Tibial nerve (tissue), 4 donors: ENCODE results near the gene NTMT2. TPM values are rescaled to one million over a fixed set of nuclear protein-coding genes. Genes with fewer than 3 reads are reported as not detected.

Source experiments
- DNase-seq, 2 donors: peaks; one replicate each; pipeline ENCODE4 v3.0.0-alpha.2; 2019; ENCODE audit warnings: low spot score in 2 of 2
- H3K27ac ChIP-seq, 4 donors: fragments of 200-600 bp; sonication (generic) in 3 of 4; one replicate each; pipeline ENCODE4 v1.5.1; 2017 to 2019; ENCODE audit warnings: mild to moderate bottlenecking in 1 of 4
- H3K27me3 ChIP-seq, 2 donors: fragments of 200-600 bp; sonication (generic) in 1 of 2; one replicate each; pipeline versions ENCODE4 v1.5.1 to v1.6.0; 2017 to 2019
- H3K36me3 ChIP-seq, 3 donors: fragments of 200-600 bp; sonication (generic); one replicate each; pipeline ENCODE4 v1.5.1; 2018 to 2019
- H3K4me1 ChIP-seq, 4 donors: fragments of 200-600 bp; sonication (generic) in 3 of 4; one replicate each; pipeline ENCODE4 v1.5.1; 2017 to 2019
- H3K4me3 ChIP-seq, 4 donors: fragments of 200-600 bp; sonication (generic) in 3 of 4; one replicate each; pipeline ENCODE4 v1.5.1; 2017 to 2019; ENCODE audit warnings: mild to moderate bottlenecking in 1 of 4, moderate library complexity in 1 of 4
- H3K9me3 ChIP-seq, 4 donors: fragments of 200-600 bp; sonication (generic) in 3 of 4; one replicate each; pipeline ENCODE4 v1.5.1; 2017 to 2019
- CTCF ChIP-seq, 5 experiments: fragments of 200-600 bp in 3 of 5; fragments of 450-650 bp in 2 of 5; sonication (generic) in 3 of 5; IDR thresholded peaks; one replicate each; pipeline ENCODE4 v1.5.1; 2016 to 2019; ENCODE audit warnings: antibody characterized with exemption in 5 of 5, mild to moderate bottlenecking in 3 of 5, moderate library complexity in 2 of 5
- EP300 ChIP-seq, 2 donors: sonication (generic); formaldehyde crosslinking; IDR thresholded peaks; one replicate each; pipeline ENCODE4 v1.6.1; 2017; ENCODE audit warnings: antibody characterized with exemption in 2 of 2, mild to moderate bottlenecking in 1 of 2
- POLR2A ChIP-seq, 2 donors: fragments of 450-650 bp; IDR thresholded peaks; one replicate each; pipeline ENCODE4 v1.6.1; 2017; ENCODE audit warnings: antibody characterized with exemption in 2 of 2, mild to moderate bottlenecking in 2 of 2, moderate library complexity in 2 of 2
- WGBS, 2 donors: methylation state at CpG; one replicate each; pipeline ENCODE4 v1.1.5; 2018; 5-methylcytosine and 5-hydroxymethylcytosine counted together
- total RNA-seq, 4 donors: library from RNA; depleted of rRNA; stranded (reverse); fragments of >200 nt; gene quantifications; one replicate each; pipeline ENCODE4 v1.1.0, GENCODE V29; 2016

NTMT2 gene
- total RNA-seq, 4 donors from 2014 or later: not detected

- TF ChIP-seq POLR2A (IDR thresholded peaks at IDR 0.05) (no peak), CTCF (IDR thresholded peaks at IDR 0.05) (no peak)
- DNase-seq: no peak
- no peaks in the 10 kb centered on the region for H3K27me3 ChIP-seq
- H3K4me3 ChIP-seq: no peak overlapping the region
- H3K36me3 ChIP-seq: no peaks in the 10 kb centered on the region
- 51 to 63% methylated on average over 6 of the region's 6 CpGs for WGBS, 2 donors
- peak overlapping the region in 3 of 4 donors; percentile 25 to 80 (median 54) for H3K27ac ChIP-seq
- H3K9me3 ChIP-seq: no peaks in the 10 kb centered on the region
- H3K4me1 ChIP-seq: peaks cover 0 to 26% (median 3%) of the 10 kb centered on the region in 4 donors
Observed at GRCh38 chr1:170213596-170213995, 67.8 kb downstream of the NTMT2 start.

- DNase-seq: no peak
- TF ChIP-seq CTCF (IDR thresholded peaks at IDR 0.05): no peak
- TF ChIP-seq EP300 (IDR thresholded peaks at IDR 0.05): peak in 1 of 2 donors; percentile 42
- 34 to 39% methylated on average over 10 of the region's 10 CpGs for WGBS, 2 donors
- peak overlapping the region in 3 of 4 donors; percentile 25 to 80 (median 54) for H3K27ac ChIP-seq
- no peaks in the 10 kb centered on the region for H3K36me3 ChIP-seq
- H3K9me3 ChIP-seq: no peaks in the 10 kb centered on the region
- no peak overlapping the region for H3K4me3 ChIP-seq
- no peaks in the 10 kb centered on the region for H3K27me3 ChIP-seq
- peaks cover 0 to 26% (median 3%) of the 10 kb centered on the region in 4 donors for H3K4me1 ChIP-seq
Observed at GRCh38 chr1:170214117-170215032, 68.6 kb downstream of the NTMT2 start.

GRCh38 chr1:170215072-170215885 lies 69.5 kb downstream of the NTMT2 start:
- H3K27me3 ChIP-seq: no peaks in the 10 kb centered on the region
- peak overlapping the region in 2 of 4 donors; percentile 54 to 80 for H3K27ac ChIP-seq
- TF ChIP-seq CTCF (IDR thresholded peaks at IDR 0.05): no peak
- TF ChIP-seq EP300 (IDR thresholded peaks at IDR 0.05): peak in 1 of 2 donors; percentile 71
- no peaks in the 10 kb centered on the region for H3K36me3 ChIP-seq
- no peak overlapping the region for H3K4me3 ChIP-seq
- DNase-seq: peak; percentile 26 to 68
- H3K4me1 ChIP-seq: peaks cover 0 to 29% (median 3%) of the 10 kb centered on the region in 4 donors
- no peaks in the 10 kb centered on the region for H3K9me3 ChIP-seq
- 29 to 32% methylated on average over 4 of the region's 4 CpGs for WGBS, 2 donors

GRCh38 chr1:170217517-170218256 lies 71.9 kb downstream of the NTMT2 start:
- H3K9me3 ChIP-seq: no peaks in the 10 kb centered on the region
- H3K27me3 ChIP-seq: no peaks in the 10 kb centered on the region
- peaks cover 0 to 40% (median 3%) of the 10 kb centered on the region in 4 donors for H3K4me1 ChIP-seq
- no peak for TF ChIP-seq CTCF (IDR thresholded peaks at IDR 0.05)
- TF ChIP-seq EP300 (IDR thresholded peaks at IDR 0.05): no peak
- TF ChIP-seq POLR2A (IDR thresholded peaks at IDR 0.05): no peak
- no peak for DNase-seq
- peak overlapping the region in 1 of 4 donors; percentile 44 for H3K27ac ChIP-seq
- no peaks in the 10 kb centered on the region for H3K36me3 ChIP-seq
- WGBS, 2 donors: 66 to 78% methylated on average over 5 of the region's 5 CpGs
- H3K4me3 ChIP-seq: no peak overlapping the region
